Measurements from ENCODE around the gene TANC1. TPM values are rescaled to one million over a fixed set of nuclear protein-coding genes. Genes with fewer than 3 reads are reported as not detected.

The TANC1 gene
- total RNA-seq, 1 donor: 34.7 TPM

GRCh38 chr2:159175182-159175581, 206.7 kb downstream of the TANC1 start:
- TF ChIP-seq CTCF (IDR thresholded peaks at IDR 0.05; ENCODE audit: extremely low read depth, low read depth, low read length): no peak
- H3K36me3 ChIP-seq (ENCODE audit: insufficient read depth, low read length): peaks cover 34% of the 10 kb centered on the region

GRCh38 chr2:159175927-159176326, 207.5 kb downstream of the TANC1 start:
- Histone ChIP-seq H3K9me3 (ENCODE audit: low read depth, low read length) (no peaks in the 10 kb centered on the region), H3K4me3 (ENCODE audit: insufficient read depth, low read length) (no peak overlapping the region), H3K79me2 (ENCODE audit: insufficient read depth, low read length) (no peaks in the 10 kb centered on the region), H4K20me1 (ENCODE audit: insufficient read depth, low read length) (peaks cover 16% of the 10 kb centered on the region), H3K4me1 (ENCODE audit: insufficient read depth, low read length) (no peaks in the 10 kb centered on the region), H3K27me3 (ENCODE audit: insufficient read depth, low read length) (no peaks in the 10 kb centered on the region), H3K4me2 (ENCODE audit: insufficient read depth, low read length) (no peak overlapping the region), H3K27ac (ENCODE audit: low read depth, low read length) (no peak overlapping the region), H3K36me3 (ENCODE audit: insufficient read depth, low read length) (peaks cover 28% of the 10 kb centered on the region), H2AFZ (ENCODE audit: low read length) (no peak overlapping the region)
- no peak for DNase-seq (ENCODE audit: insufficient read length, low spot score, missing footprints)
- no peak for TF ChIP-seq CTCF (IDR thresholded peaks at IDR 0.05; ENCODE audit: extremely low read depth, low read depth, low read length)

More at GRCh38 chr2:159175182-159175581, 206.7 kb downstream of the TANC1 start:
- H3K9me3 ChIP-seq (ENCODE audit: low read depth, low read length): no peaks in the 10 kb centered on the region
- no peak for DNase-seq (ENCODE audit: insufficient read length, low spot score, missing footprints)
- H4K20me1 ChIP-seq (ENCODE audit: insufficient read depth, low read length): peaks cover 9% of the 10 kb centered on the region
- no peaks in the 10 kb centered on the region for H3K79me2 ChIP-seq (ENCODE audit: insufficient read depth, low read length)
- H3K4me1 ChIP-seq (ENCODE audit: insufficient read depth, low read length): no peaks in the 10 kb centered on the region
- no peaks in the 10 kb centered on the region for H3K27me3 ChIP-seq (ENCODE audit: insufficient read depth, low read length)
- H2AFZ ChIP-seq (ENCODE audit: low read length): no peak overlapping the region
- H3K27ac ChIP-seq (ENCODE audit: low read depth, low read length): no peak overlapping the region
- no peak overlapping the region for H3K4me2 ChIP-seq (ENCODE audit: insufficient read depth, low read length)
- H3K4me3 ChIP-seq (ENCODE audit: insufficient read depth, low read length): no peak overlapping the region

- no peaks in the 10 kb centered on the region for H3K79me2 ChIP-seq (ENCODE audit: insufficient read depth, low read length)
- H3K27ac ChIP-seq (ENCODE audit: low read depth, low read length): no peak overlapping the region
- no peak overlapping the region for H2AFZ ChIP-seq (ENCODE audit: low read length)
- DNase-seq (ENCODE audit: insufficient read length, low spot score, missing footprints): no peak
- H3K27me3 ChIP-seq (ENCODE audit: insufficient read depth, low read length): no peaks in the 10 kb centered on the region
- peaks cover 16% of the 10 kb centered on the region for H4K20me1 ChIP-seq (ENCODE audit: insufficient read depth, low read length)
- H3K4me1 ChIP-seq (ENCODE audit: insufficient read depth, low read length): no peaks in the 10 kb centered on the region
- H3K4me2 ChIP-seq (ENCODE audit: insufficient read depth, low read length): no peak overlapping the region
- TF ChIP-seq CTCF (IDR thresholded peaks at IDR 0.05; ENCODE audit: extremely low read depth, low read depth, low read length): no peak
- no peak overlapping the region for H3K4me3 ChIP-seq (ENCODE audit: insufficient read depth, low read length)
- peaks cover 23% of the 10 kb centered on the region for H3K36me3 ChIP-seq (ENCODE audit: insufficient read depth, low read length)
- H3K9me3 ChIP-seq (ENCODE audit: low read depth, low read length): no peaks in the 10 kb centered on the region
Measured at GRCh38 chr2:159176555-159176954, 208.1 kb downstream of the TANC1 start.

GRCh38 chr2:159177357-159177756, 208.9 kb downstream of the TANC1 start:
- Histone ChIP-seq H3K36me3 (ENCODE audit: insufficient read depth, low read length) (peaks cover 21% of the 10 kb centered on the region), H3K79me2 (ENCODE audit: insufficient read depth, low read length) (no peaks in the 10 kb centered on the region), H3K4me1 (ENCODE audit: insufficient read depth, low read length) (no peaks in the 10 kb centered on the region), H3K27me3 (ENCODE audit: insufficient read depth, low read length) (no peaks in the 10 kb centered on the region), H2AFZ (ENCODE audit: low read length) (no peak overlapping the region), H3K4me3 (ENCODE audit: insufficient read depth, low read length) (no peak overlapping the region), H3K4me2 (ENCODE audit: insufficient read depth, low read length) (no peak overlapping the region), H3K27ac (ENCODE audit: low read depth, low read length) (no peak overlapping the region), H4K20me1 (ENCODE audit: insufficient read depth, low read length) (peaks cover 16% of the 10 kb centered on the region), H3K9me3 (ENCODE audit: low read depth, low read length) (no peaks in the 10 kb centered on the region)
- TF ChIP-seq CTCF (IDR thresholded peaks at IDR 0.05; ENCODE audit: extremely low read depth, low read depth, low read length): no peak
- no peak for DNase-seq (ENCODE audit: insufficient read length, low spot score, missing footprints)

Measured in osteoblast (primary cell).